Activated CD4-positive, alpha-beta T cell treated with anti-CD3 and anti-CD28 coated beads for 36 hours (primary cell): ENCODE results near the gene HS3ST4. TPM values are rescaled to one million over a fixed set of nuclear protein-coding genes. Genes with fewer than 3 reads are reported as not detected.
"Not testable (repeated sequence)": the region's sequence is repeated elsewhere in the genome, so short reads cannot be mapped to it uniquely, and the experiment has no call there.

Experiments
- ATAC-seq: fragments of 200-7000 bp; cut with Tn5 transposase; one replicate; pipeline ENCODE4 v1.10.0; 2021; ENCODE audit warnings: mild to moderate bottlenecking, moderate library complexity
- CTCF ChIA-PET: fragments of 350-600 bp; sonication (Branson Sonifier 250); formaldehyde crosslinking; loops from one replicate; lab custom pipeline; 2021; ENCODE audit warnings: antibody characterized with exemption; lab: Charles Lee
- POLR2A ChIA-PET: fragments of 350-600 bp; sonication (Branson Sonifier 250); formaldehyde crosslinking; loops from one replicate; lab custom pipeline; 2021; ENCODE audit warnings: antibody characterized with exemption, inconsistent platforms; lab: Charles Lee
- DNase-seq: peaks from one replicate; pipeline ENCODE4 v3.0.0-alpha.2; 2020
- H3K27ac Mint-ChIP-seq: one replicate; pipeline ENCODE4 v1.8.0; 2021; ENCODE audit warnings: mixed read lengths
- H3K27me3 Mint-ChIP-seq: one replicate; pipeline ENCODE4 v1.8.0; 2021; ENCODE audit warnings: mixed read lengths
- H3K36me3 Mint-ChIP-seq: one replicate; pipeline ENCODE4 v1.8.0; 2021; ENCODE audit warnings: low read depth, mixed read lengths
- H3K4me1 Mint-ChIP-seq: one replicate; pipeline ENCODE4 v1.8.0; 2021; ENCODE audit warnings: mixed read lengths
- H3K4me3 Mint-ChIP-seq: one replicate; pipeline ENCODE4 v1.8.0; 2021; ENCODE audit warnings: mild to moderate bottlenecking, moderate library complexity, mixed read lengths
- H3K9me3 Mint-ChIP-seq: one replicate; pipeline ENCODE4 v1.8.0; 2021; ENCODE audit warnings: low read depth, mixed read lengths
- intact Hi-C, 2 experiments: fragments of 100-400 bp; cut with DNase I in 1 of 2; cut with micrococcal nuclease in 1 of 2; formaldehyde crosslinking; loops; one replicate each; pipeline versions ENCODE4 v1.14.2 to v1.15.1; 2022 to 2024; cut with DNase I, micrococcal nuclease
- total RNA-seq, 2 experiments: library from RNA; stranded (reverse); gene quantifications; one replicate each; pipeline ENCODE4 v1.2.3, GENCODE V29; 2021

The HS3ST4 gene
- total RNA-seq, 2 experiments from 2014 or later: not detected

DNA sequence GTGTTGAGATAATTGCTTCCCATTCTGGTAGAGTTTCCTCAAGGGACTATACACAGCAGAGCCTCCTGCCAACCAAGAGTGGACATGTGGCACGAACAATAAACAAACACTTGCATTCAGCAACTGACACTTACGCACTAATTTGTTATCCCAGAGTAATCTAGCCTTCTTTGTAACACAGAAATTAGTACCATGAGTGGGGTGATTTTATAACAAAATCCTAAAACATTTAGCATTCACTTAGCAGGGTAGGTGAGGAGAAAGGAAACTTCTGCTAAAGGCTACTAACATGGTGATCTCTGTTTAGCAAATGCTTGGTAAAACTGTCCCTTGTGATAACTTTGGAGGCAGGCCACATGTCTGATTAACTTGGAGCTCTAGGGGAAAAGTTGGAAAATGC lies 325.2 kb downstream of the HS3ST4 start:
- ChIA-PET CTCF (no interaction called here), POLR2A (no interaction called here)
- Mint-ChIP-seq H3K27ac (no peak overlapping the region), H3K9me3 (peaks cover 13% of the 10 kb centered on the region), H3K36me3 (no peaks in the 10 kb centered on the region), H3K4me1 (no peaks in the 10 kb centered on the region), H3K4me3 (no peak overlapping the region), H3K27me3 (peaks cover 25% of the 10 kb centered on the region)
- intact Hi-C loops: no loop called here
- ATAC-seq: no peak
- DNase-seq: no peak

DNA sequence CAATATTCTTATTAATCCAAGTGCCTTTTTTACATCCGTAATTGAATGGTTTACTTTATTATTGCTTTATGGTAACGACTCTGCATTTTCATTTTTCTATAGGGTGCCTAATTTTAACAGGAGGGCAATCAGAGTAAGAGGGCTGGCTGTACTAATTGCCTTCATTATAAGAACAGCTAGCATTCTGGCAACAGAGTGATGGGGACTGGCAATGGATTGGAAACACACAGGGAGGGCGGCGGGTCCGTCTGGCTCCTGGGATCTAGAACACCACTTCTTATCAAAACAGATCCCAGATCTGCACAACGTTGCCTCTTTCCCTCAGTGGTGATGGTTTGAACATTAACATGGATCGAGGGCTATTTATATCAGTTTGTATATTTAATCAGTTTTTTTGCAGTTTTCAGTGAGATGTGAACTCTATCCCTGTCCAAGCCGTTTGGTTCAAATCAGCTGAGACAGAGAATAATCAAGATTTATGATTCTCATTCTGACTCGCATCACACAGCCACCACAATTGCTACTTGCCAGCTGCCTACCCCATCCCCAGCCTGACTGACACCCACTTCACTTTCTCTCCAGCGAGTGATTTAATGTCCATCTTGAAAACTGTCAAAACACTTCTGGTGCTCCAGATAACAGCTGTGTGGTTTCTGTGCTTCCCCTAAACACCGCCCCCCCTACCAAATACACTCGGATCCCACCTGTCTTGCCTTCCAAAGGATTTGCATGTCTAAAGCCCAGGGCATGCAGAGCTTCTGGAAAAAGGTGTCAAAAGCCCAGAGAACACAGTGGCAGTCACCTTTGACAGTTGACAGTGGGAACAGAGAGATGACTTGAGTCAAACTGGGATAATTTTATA lies 327.9 kb downstream of the HS3ST4 start:
- DNase-seq (no peak), ATAC-seq (no peak)
- POLR2A ChIA-PET: no interaction called here
- Mint-ChIP-seq H3K9me3 (peaks cover 13% of the 10 kb centered on the region), H3K4me3 (no peak overlapping the region), H3K36me3 (no peaks in the 10 kb centered on the region), H3K4me1 (no peaks in the 10 kb centered on the region), H3K27me3 (peaks cover 25% of the 10 kb centered on the region), H3K27ac (no peak overlapping the region)
- CTCF ChIA-PET: no interaction called here
- intact Hi-C loops: no loop called here

DNA sequence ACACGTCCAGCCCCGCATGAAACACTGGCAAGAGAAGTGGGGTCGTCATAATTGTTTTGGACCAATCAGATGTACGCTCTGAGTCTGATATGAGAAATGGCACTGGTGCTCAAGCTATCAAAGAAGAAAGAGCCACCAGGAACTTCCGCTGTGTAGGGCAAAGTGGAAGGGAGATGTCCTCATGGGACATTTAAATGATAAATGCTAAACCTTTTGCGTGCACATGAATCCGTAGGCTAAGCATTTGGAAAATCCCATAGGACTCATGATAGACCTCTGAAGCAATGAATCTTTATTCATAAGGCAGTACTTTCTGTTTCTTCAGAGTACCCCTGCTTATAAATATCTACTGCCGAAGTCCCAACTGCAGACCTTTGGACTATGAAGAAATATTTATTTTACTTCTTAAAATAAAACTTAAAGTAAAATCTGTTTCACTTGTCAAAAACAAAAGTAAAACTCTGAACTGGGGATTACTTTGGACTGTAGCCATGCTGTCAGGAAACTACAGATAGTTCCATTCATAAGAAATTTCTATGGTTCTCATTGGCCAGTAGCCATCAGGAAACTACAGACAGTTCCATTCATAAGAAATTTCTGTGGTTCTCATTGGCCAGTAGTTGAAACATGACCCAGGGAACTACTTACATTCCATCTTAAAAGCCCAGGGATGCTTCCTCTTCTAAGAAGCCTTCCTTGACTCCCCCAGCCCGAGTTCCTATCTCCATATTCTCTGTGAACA lies 335.1 kb downstream of the HS3ST4 start:
- intact Hi-C loops: no loop called here
- no peaks in the 10 kb centered on the region for H3K36me3 Mint-ChIP-seq
- DNase-seq (no peak), ATAC-seq (no peak)
- H3K27ac Mint-ChIP-seq: no peak overlapping the region
- H3K4me1 Mint-ChIP-seq: no peaks in the 10 kb centered on the region
- H3K4me3 Mint-ChIP-seq: no peak overlapping the region
- no peaks in the 10 kb centered on the region for H3K9me3 Mint-ChIP-seq
- peaks cover 10% of the 10 kb centered on the region for H3K27me3 Mint-ChIP-seq
- ChIA-PET POLR2A (no interaction called here), CTCF (no interaction called here)

DNA sequence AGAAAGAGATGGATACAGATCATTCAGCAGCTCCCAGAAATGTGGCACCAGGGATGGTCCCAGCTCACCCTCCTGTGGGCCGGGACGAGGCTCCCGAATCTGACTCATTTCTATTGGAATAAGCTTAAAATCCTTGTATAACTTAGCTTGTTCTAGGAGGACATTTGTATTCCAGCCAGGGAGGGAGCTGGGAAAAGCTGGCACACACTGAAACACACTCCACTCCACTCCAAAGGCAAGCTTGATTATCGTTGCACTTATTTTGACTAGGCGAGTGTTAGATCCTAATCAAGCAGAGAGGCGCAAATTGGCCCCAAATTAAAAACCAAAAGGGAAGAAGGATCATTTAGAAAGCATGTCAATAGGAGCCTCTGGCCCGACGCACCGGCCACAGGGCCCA lies 339.5 kb downstream of the HS3ST4 start:
- CTCF ChIA-PET: interaction anchor here (0.6 kb wide), 1 partner anchor 552 kb away, joined by 3 read pairs; no protein-coding TSS in a partner anchor
- intact Hi-C loops: no loop called here

DNA sequence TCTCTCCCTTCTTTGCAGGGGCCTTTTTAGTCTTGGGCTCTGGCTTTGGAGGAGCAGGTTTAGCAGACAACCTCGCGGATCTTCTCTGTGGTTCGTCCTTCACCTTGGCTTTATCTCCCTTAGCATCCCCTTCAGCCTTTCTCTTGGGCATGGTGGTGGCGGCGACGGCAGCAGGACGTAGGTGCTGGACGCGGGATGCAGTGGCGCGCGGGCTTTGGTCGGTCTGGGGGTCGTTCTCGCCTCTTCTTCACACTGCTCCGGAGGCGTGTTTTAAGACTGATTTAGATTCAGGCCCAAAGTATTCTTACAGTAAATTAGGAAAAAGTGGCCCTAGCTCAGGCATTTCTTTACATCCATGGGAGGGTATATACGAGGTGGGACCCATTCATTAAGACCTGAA lies 340.9 kb downstream of the HS3ST4 start:
- ATAC-seq, CTCF ChIA-PET, H3K27me3 Mint-ChIP-seq, DNase-seq, H3K4me3 Mint-ChIP-seq, POLR2A ChIA-PET, H3K9me3 Mint-ChIP-seq, intact Hi-C loops, H3K27ac Mint-ChIP-seq, H3K36me3 Mint-ChIP-seq, H3K4me1 Mint-ChIP-seq: not testable (repeated sequence)

More for the DNA sequence above, 339.5 kb downstream of the HS3ST4 start:
- Mint-ChIP-seq H3K4me1 (no peaks in the 10 kb centered on the region), H3K9me3 (no peaks in the 10 kb centered on the region), H3K4me3 (no peak overlapping the region), H3K27ac (no peak overlapping the region), H3K27me3 (peaks cover 8% of the 10 kb centered on the region), H3K36me3 (no peaks in the 10 kb centered on the region)
- POLR2A ChIA-PET: no interaction called here
- DNase-seq (no peak), ATAC-seq (no peak)

DNA sequence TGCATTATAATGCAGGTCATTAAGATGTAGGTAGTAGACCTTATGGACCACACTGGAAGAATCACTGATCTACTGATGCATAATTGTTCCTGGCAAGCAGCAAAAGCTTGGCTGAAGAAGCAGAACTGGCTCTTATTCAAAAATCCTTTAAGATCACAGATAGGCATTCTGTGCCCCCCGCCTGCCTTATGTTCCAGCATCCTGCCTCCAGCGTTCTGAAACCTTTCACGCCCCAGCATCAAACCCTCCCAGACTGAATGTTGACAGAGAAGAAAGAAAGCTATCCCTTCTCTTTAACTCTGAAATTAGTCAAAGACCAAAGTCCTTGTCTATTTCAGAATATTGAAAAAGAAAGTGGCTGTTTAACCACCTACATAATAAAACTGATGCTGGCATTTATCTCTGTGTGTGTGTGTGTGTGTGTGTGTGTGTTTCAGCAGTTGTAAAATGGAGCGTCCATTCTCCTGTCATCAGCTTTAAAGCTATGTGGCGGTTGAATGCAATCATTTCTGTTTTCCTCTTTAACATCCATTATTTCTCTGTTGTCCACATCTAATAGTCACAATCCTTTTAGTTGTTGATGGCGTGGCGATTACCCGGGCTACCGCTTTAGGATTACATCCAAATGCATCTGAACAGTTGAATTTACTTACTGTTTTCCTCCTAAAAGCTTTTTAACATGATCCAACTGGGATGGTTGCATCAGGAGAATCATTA lies 350.4 kb downstream of the HS3ST4 start:
- intact Hi-C loops: no loop called here
- Mint-ChIP-seq H3K9me3 (no peaks in the 10 kb centered on the region), H3K36me3 (no peaks in the 10 kb centered on the region), H3K27ac (no peak overlapping the region), H3K4me1 (no peaks in the 10 kb centered on the region), H3K4me3 (no peak overlapping the region), H3K27me3 (peaks cover 4% of the 10 kb centered on the region)
- DNase-seq: no peak
- ATAC-seq: no peak
- POLR2A ChIA-PET: no interaction called here
- CTCF ChIA-PET: no interaction called here

DNA sequence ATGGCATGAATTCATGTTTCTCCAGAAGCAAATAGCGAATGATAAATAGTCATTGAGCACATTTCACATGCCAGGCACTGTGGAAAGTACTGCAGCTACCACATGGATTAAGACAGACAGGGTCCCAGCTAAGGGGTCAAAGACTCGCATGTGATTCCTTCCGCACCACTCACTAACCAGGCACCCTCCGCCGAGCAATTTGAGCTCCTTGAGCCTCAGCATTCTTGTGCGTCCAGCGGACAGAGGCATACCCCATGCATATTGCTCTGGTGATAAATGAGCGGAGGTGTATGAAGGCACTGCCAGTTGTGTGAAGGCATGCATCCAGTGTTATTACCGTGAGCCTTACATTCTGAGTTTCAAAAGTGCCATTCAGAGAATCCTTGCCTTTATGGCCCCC lies 358.7 kb downstream of the HS3ST4 start:
- no peak overlapping the region for H3K27ac Mint-ChIP-seq
- CTCF ChIA-PET: no interaction called here

DNA sequence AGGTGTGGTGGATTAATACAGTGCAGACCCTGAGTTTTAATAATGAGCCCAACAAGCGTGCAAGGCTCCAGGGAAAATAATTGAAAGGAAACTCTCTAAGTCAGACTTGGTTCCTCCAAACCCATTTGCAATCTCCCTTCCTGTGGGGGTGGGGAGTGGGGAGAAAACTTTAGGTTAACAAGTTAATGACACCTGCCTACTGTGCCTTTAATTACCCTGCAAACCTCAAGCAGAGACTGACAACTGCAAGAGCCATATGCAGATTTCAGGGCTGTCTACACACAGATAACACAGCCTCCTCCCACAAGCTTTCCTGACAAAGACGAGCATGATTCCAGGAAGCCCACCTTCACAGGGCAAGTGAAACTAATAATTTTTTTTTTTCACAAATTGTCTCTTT lies 359.3 kb downstream of the HS3ST4 start:
- H3K27ac Mint-ChIP-seq: no peak overlapping the region
- ChIA-PET POLR2A (no interaction called here), CTCF (no interaction called here)
- H3K36me3 Mint-ChIP-seq: no peaks in the 10 kb centered on the region
- no peak overlapping the region for H3K4me3 Mint-ChIP-seq
- H3K4me1 Mint-ChIP-seq: no peaks in the 10 kb centered on the region
- intact Hi-C loops: no loop called here
- DNase-seq: no peak
- peaks cover 4% of the 10 kb centered on the region for H3K9me3 Mint-ChIP-seq
- peaks cover 22% of the 10 kb centered on the region for H3K27me3 Mint-ChIP-seq
- no peak for ATAC-seq

More for the DNA sequence above, 358.7 kb downstream of the HS3ST4 start:
- DNase-seq (no peak), ATAC-seq (no peak)
- POLR2A ChIA-PET: no interaction called here
- Mint-ChIP-seq H3K4me3 (no peak overlapping the region), H3K9me3 (peaks cover 4% of the 10 kb centered on the region), H3K4me1 (no peaks in the 10 kb centered on the region), H3K36me3 (no peaks in the 10 kb centered on the region), H3K27me3 (peaks cover 17% of the 10 kb centered on the region)
- intact Hi-C loops: no loop called here

DNA sequence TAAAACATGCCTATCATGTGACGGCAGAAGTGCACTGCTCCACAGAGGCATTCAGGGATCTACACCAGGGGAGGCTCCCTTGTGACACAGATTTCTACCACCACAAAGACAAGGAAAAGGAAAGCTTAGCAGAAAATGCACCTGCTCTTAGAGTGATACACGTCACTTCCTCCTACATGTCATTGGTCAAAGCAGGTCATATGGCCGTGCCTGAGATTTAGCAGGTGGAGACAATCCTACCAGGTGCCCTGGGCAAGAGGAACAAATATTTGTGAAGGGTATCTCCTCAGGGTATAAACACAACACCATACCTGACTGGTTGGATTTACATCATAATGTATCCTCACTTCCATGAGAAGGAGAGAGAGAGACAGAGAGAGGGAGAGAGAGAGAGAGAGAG lies 362.1 kb downstream of the HS3ST4 start:
- Mint-ChIP-seq H3K27me3 (peaks cover 19% of the 10 kb centered on the region), H3K4me1 (no peaks in the 10 kb centered on the region), H3K27ac (no peak overlapping the region), H3K9me3 (peaks cover 4% of the 10 kb centered on the region), H3K4me3 (no peak overlapping the region), H3K36me3 (no peaks in the 10 kb centered on the region)
- ChIA-PET POLR2A (no interaction called here), CTCF (no interaction called here)
- ATAC-seq (no peak), DNase-seq (no peak)
- intact Hi-C loops: no loop called here

DNA sequence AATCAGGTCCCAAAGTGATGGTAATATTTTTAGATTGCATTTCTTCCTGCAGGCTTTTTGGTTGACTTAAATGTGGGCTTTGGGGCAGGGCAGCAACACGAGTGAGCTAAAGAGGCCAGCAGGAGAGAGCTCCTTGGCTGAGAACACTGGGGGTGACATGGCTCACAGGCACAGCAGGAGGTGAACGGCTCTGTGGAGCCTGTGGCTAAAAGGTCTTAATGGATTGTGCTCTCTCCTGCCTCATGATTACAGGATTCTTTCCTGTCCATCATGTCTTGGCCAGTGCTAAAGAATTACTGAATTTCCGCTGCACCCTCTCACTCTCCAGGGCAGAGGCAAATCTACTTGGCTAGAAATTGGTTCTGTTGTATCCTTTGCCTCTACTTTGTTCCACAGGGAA lies 366.6 kb downstream of the HS3ST4 start:
- ATAC-seq: no peak
- H3K4me3 Mint-ChIP-seq: no peak overlapping the region
- H3K27me3 Mint-ChIP-seq: peaks cover 11% of the 10 kb centered on the region
- intact Hi-C loops: no loop called here
- ChIA-PET CTCF (no interaction called here), POLR2A (no interaction called here)
- no peak for DNase-seq
- H3K4me1 Mint-ChIP-seq: no peaks in the 10 kb centered on the region
- H3K36me3 Mint-ChIP-seq: no peaks in the 10 kb centered on the region
- H3K27ac Mint-ChIP-seq: no peak overlapping the region
- H3K9me3 Mint-ChIP-seq: peaks cover 4% of the 10 kb centered on the region

DNA sequence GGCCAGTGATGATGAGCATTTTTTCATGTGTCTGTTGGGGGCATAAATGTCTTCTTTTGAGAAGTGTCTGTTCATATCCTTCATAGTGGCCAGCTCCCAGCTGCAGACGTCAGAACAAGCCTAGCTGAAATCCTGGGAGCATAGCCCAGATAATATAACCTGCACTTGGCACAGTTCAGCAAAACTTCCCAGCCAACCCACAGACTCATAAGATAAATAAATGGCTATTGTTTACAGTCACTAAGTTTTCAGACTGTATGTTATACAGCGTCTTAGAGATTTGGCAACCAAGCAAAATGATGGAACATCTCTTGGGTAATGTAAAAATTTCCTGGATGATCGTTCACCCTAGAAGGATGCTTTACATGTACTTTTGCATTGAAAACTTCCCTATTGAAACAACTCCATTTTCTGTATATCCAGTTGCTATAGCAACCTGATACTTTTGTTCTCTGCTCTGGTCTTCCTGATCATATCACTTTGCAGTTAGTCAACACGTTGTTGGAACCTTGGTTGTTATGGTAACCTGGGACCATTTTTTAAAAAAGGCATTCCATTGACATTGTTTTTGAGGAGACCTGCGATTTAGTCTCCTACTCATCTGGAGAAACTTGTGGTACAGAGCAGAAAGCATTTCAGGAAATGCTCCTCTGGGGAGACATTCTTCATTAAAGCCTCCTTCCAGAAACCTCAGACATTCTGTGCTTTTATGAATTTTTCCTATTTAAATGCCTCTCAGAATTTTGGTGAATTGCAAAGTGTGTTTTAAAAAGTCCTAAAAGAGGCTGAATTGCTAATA lies 378.7 kb downstream of the HS3ST4 start:
- Mint-ChIP-seq H3K4me1 (no peaks in the 10 kb centered on the region), H3K36me3 (no peaks in the 10 kb centered on the region), H3K4me3 (no peak overlapping the region), H3K27ac (no peak overlapping the region), H3K9me3 (no peaks in the 10 kb centered on the region), H3K27me3 (peaks cover 3% of the 10 kb centered on the region)
- DNase-seq (no peak), ATAC-seq (no peak)
- ChIA-PET CTCF (no interaction called here), POLR2A (no interaction called here)
- intact Hi-C loops: no loop called here
